ENCODE measurements around the gene LRP1.
A peak's percentile ranks its signal among the peaks of the same experiment; 100 is the strongest.

LRP1 gene

DNA sequence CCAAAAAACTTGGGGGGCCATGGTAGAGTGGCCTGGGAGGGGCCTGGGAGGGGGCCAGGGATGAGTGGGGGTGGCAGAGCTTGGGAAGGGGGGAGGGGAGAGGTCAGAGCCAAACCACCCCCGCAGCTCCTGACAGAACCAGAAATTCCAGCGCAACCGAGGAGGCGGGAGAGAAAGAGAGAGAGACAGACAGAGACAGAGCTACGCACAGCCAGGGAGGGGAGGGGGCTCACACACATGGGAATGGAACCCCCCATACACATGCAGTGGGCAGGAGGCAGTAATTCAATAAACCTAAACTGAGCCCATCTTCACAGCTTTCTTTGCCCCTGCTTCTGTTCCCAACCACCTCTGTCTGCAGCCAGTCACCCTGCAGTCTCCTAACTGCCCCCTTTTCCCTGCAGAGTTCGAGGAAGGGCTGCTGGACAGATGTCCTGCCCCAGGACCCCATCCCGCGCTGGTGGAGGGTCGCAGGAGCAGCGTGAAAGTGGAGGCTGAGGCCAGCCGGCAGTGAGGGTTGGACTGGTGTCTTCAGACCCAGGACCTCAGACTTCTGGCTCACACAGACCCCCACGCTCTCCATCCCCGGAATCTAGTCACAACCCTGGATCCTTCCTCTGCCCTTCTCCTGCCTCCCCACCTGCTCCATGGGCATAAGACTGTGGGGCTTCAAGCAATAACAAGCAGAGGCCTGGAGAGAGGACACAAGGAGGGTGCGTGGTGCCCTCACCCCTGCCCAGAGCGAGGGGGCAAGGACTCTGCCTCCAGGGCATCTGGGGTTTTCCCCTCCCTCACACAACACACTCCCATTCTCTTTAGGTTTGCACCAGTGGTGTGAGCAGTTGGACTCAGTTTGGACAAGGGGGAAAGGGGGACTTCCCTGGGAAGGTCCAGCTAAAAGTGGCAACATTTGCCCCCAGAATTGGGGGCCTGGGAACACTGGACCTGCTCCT, 33.8 kb upstream of the LRP1 start:
- DNase-seq (ENCODE audit: low read depth, low spot score), result no peak

DNA sequence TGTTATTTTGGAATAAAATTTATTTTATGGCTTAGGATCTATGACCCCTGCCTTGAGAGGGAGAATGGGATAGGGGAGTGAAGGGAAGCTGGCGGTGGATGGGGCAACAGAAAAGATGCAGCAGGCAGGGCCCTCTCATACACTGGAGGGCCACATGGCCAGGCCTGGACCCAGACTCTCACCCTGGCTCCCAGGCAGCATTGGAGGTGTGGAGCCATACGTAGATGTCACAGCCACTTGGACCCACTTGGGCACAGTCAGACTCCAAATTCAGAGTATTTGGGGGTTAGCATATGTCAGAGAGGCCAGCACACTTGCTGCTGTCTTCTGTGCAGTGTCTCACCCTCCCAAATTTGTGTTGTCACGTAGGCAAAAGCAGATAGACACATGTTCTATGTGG, 32.8 kb upstream of the LRP1 start:
- no peak for DNase-seq (ENCODE audit: low read depth, low spot score)

- DNase-seq (ENCODE audit: low read depth, low spot score), result no peak
Measured at GRCh38 chr12:57096099-57096572, 32.1 kb upstream of the LRP1 start.

- no peak for DNase-seq (ENCODE audit: low read depth, low spot score)
Measured at GRCh38 chr12:57096748-57097553, 31.3 kb upstream of the LRP1 start.

GRCh38 chr12:57097554-57097835, 30.8 kb upstream of the LRP1 start:
- DNase-seq (ENCODE audit: low read depth, low spot score), result no peak

GRCh38 chr12:57098546-57098945, 29.7 kb upstream of the LRP1 start:
- DNase-seq (ENCODE audit: low read depth, low spot score), result no peak

GRCh38 chr12:57099047-57099714, 29.1 kb upstream of the LRP1 start:
- DNase-seq (ENCODE audit: low read depth, low spot score), result no peak

GRCh38 chr12:57099766-57100165, 28.5 kb upstream of the LRP1 start:
- DNase-seq (ENCODE audit: low read depth, low spot score), result no peak

DNA sequence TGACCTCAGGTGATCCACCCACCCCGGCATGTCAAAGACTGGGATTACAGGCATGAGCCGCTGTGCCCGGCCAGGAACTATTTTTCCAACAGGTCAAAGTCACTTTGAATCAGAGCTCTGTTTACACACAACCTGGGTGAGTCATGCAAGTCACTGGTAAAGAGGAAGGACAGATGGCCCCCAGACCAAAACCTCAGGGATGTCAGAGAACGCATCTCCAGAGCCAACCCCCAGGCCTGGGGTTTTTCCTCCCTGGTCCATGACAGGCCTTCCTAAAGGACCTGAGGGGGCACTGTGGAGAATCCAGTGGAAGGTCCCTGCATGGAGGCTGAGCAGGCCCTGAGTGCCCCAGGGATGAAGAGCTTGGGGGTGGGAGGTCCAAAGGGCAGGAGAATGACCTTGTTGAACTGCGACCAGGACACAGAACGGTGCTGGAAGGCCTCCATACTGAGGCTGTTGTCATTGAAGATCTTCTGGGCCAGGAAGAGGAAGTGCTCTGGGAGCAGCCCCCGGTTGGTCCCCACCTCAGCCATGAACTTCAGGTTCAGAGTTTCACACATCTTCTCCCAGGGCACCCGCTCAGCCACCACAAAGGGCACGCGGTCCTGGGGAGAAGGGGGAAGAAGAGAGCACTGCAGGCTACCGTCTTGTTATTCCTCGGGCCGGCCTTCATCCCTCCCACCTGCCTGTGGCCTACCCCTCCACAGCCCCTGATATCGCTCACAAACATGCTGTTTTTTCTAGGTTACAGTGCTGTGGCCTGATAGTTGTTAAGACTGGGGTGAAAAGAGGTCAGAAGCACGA, 26.2 kb upstream of the LRP1 start:
- DNase-seq (ENCODE audit: low read depth, low spot score), result peak; percentile 52

DNA sequence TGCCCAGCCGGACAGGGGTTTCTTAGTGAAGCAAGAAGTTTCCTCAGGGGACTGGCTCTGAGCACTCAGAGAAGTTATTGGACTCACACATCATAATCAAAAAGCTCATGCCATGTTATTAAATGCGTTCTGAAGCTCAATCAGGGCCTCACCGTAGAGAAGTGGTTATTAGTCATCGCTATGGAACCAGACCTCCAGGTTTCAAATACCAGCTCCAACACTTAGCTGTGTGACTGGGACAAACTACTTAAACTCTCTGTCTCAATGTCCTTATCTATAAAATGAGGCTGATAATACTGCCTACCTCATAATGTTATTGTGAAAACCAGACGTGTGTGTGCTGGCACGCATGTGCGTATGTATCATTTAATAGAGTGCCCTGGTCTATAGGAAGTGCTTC, 24.4 kb upstream of the LRP1 start:
- DNase-seq (ENCODE audit: low read depth, low spot score), result no peak

- DNase-seq (ENCODE audit: low read depth, low spot score), result no peak
Measured at GRCh38 chr12:57104292-57104910, 23.9 kb upstream of the LRP1 start.

GRCh38 chr12:57105011-57105753, 23.1 kb upstream of the LRP1 start:
- DNase-seq (ENCODE audit: low read depth, low spot score), result no peak

- no peak for DNase-seq (ENCODE audit: low read depth, low spot score)
Measured at GRCh38 chr12:57106021-57106708, 22.1 kb upstream of the LRP1 start.

DNA sequence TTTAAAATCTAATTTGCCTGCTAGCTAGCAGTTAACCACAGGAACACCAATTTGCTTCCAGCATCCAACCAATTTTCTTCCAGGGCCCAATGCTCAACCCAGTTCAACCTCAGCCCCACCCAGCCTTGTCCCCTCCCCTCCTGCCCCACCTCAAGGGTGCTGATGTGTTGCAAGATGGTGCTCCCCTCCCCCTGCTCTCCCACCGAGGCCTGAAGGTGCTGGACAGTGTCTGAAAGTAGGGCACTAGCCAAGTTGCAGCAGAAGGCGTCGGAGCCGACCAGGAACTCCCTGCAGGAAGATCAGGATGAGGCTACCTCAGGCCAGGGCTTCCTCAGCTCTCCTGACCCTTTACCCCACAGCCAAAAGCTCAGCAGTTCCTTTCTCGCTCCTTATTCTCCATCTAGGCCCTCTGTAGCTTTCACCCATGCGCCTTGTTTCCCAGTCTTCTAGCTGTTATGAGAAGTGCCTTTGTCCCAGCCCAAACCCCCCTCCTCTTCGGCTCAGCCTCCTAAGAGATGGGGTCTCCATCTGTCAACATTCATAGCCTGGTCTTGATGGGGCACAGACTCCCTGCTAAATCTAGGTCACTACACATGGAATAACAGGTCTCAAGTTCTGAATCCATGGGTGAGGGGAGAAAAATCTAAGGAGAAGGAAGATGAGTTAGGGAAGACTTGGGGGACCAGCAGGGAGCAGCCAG, 20.7 kb upstream of the LRP1 start:
- no peak for DNase-seq (ENCODE audit: low read depth, low spot score)

DNA sequence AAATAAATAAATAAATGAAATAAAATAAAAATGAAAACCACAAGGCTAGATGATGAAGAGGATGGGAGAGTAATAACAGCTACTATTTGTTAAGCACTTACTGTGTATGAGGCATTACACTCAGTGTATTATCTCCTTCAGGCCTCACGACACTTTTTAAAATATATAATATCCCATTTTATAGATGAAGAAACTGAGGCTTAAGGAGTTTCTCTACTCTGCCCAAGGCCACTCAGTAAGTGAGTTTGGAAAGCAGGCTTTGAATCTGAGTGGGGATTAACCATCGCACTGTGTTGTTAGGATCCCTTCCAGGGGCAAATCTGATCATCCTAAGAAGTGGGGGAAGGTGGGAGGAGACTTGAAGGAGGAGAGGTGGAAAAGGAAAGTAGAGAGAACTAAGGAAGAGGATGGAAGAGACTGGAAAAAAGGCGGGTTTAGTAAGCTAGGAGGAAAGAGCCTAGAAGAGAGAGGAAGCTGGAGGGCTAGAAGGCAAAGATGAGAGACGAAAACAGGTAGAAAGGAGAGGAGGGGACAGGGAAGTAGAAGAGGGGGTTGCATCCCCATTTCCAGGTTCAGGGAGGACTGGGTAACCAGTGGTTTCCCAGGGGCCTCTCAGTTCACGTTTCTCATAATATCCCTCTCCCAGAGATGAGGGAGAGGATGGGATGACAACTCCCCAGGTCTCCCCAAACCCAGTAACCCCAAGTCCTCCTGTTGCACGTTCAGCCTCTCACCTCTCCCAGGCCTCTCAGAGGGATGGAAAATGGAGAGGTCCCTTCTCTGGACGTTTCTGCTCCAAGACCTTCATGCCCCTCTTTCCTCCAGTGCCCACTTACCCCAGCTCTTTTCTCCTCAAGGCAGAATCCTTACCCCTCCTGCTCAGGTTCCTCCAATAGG, 18.8 kb upstream of the LRP1 start:
- no peak for DNase-seq (ENCODE audit: low read depth, low spot score)

DNA sequence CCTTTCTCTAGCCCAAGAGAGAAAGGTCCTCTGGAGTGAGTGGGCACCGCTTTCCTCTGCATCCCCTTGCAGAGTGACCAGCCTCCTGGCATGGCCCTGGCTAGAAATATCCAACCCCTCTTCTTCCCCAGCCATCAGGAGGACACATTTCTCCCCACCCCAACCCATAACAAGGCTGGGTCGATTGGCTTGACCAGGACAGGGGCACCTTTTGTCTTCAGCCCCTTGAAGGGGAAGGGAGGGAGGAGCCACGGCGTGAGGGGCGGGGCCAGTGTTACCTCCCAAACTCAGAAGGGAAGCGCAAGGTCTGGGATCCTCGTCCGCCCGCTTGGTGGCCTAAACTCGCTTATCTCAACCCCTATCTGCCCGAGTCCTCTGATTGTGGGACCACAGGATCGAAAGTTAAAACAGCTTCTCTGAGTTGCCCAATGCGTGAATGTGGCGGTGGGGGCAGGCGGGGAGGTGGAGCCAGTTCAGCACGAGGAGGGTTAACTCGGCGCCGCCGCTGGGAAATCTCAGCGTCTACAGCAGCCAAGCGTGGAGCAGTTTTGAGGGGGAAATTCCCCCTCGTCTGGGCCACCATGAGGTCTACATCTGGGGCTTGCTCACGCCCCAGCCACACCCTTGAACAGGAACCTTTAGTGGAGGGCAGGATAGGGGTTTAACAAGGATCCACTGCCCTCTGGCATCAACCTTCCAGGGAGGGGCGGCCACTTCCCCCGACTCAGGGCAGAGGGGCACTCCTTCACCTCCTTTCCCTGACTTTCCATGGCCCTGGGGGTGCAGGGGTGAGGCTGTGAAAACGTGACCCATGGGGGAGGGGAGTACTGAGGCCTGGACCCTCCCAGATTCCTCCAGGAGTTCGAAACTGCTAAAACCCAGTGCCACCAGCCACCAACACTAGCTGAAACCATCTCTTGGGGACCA, 17.9 kb upstream of the LRP1 start:
- peak; percentile 90 for DNase-seq (ENCODE audit: low read depth, low spot score)

Measured in ELF-1 (cell line).